AG04450 (cell line): ENCODE results near the gene CD46. TPM values are rescaled to one million over a fixed set of nuclear protein-coding genes. Genes with fewer than 3 reads are reported as not detected.
"Not testable (repeated sequence)": the region's sequence is repeated elsewhere in the genome, so short reads cannot be mapped to it uniquely, and the experiment has no call there.

Experiments
- CTCF ChIA-PET: fragments of 300-600, 350-600 bp; formaldehyde crosslinking; extraction: SDS; loops from one replicate; lab custom pipeline; 2022; ENCODE audit warnings: antibody characterized with exemption, inconsistent platforms; lab: Charles Lee
- POLR2A ChIA-PET: fragments of 350-600 bp; formaldehyde crosslinking; extraction: SDS; loops from one replicate; lab custom pipeline; 2021; ENCODE audit warnings: antibody characterized with exemption, inconsistent platforms; lab: Yijun Ruan, JAX
- DNase-seq: peaks from one replicate; pipeline ENCODE4 v3.0.0-alpha.2; 2011; ENCODE audit warnings: low read depth, low spot score
- H3K27ac ChIP-seq: one replicate; pipeline ENCODE4 v1.5.1; 2012; ENCODE audit warnings: low read depth, low read length, control low read depth
- H3K27me3 ChIP-seq: one replicate; pipeline ENCODE4 v1.6.0; 2012; ENCODE audit warnings: low read length; ENCODE audit not compliant: control insufficient read depth, insufficient read depth
- H3K4me3 ChIP-seq: 2 replicates; pipeline ENCODE4 v1.5.1; 2011; ENCODE audit warnings: mild to moderate bottlenecking, low read depth, low read length, control low read depth
- H3K9me3 ChIP-seq: 2 replicates; pipeline ENCODE4 v1.5.1; 2012; ENCODE audit warnings: low read length; ENCODE audit not compliant: control insufficient read depth, insufficient read depth
- polyA plus RNA-seq: library from polyadenylated mRNA; depleted of rRNA; stranded (reverse); fragments of >200 nt; gene quantifications from 2 replicates; pipeline ENCODE4 v1.2.3, GENCODE V29; 2011
- TF ChIP-seq, protein P1 (sequence below): IDR thresholded peaks from 2 replicates; pipeline ENCODE4 v1.5.1; 2011; ENCODE audit warnings: low read depth, low read length, control low read depth, inconsistent platforms

The CD46 gene
- polyA plus RNA-seq, 1 experiment = 148 TPM

DNA sequence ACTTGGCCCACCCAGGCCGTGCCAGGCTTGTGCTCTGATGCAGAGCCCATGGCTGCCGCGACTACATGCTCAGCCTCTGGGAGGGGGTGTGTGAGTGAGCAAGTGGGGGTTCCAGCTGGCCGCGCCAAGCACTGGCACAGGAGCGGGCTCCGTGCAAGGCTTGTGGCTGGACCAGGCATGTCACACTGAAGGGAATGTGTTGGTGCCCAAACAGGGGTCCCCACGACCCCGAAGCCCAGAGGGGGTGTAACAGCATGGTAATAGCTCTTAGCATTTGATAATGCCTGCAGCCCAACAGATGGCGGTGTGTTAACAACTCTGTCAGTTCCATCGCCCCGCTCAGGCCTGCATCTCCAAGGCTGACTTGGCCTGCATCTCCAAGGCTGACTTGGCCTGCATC lies 38.3 kb upstream of the CD46 start:
- no peaks in the 10 kb centered on the region for H3K27me3 ChIP-seq
- no peak for DNase-seq
- ChIA-PET POLR2A (no interaction called here), CTCF (no interaction called here)
- peaks cover 2% of the 10 kb centered on the region; the same call in 1 of the 2 replicates for H3K9me3 ChIP-seq
- H3K27ac ChIP-seq = no peak overlapping the region
- no peak overlapping the region for H3K4me3 ChIP-seq
- TF ChIP-seq, protein P1, sequence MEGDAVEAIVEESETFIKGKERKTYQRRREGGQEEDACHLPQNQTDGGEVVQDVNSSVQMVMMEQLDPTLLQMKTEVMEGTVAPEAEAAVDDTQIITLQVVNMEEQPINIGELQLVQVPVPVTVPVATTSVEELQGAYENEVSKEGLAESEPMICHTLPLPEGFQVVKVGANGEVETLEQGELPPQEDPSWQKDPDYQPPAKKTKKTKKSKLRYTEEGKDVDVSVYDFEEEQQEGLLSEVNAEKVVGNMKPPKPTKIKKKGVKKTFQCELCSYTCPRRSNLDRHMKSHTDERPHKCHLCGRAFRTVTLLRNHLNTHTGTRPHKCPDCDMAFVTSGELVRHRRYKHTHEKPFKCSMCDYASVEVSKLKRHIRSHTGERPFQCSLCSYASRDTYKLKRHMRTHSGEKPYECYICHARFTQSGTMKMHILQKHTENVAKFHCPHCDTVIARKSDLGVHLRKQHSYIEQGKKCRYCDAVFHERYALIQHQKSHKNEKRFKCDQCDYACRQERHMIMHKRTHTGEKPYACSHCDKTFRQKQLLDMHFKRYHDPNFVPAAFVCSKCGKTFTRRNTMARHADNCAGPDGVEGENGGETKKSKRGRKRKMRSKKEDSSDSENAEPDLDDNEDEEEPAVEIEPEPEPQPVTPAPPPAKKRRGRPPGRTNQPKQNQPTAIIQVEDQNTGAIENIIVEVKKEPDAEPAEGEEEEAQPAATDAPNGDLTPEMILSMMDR = no peak

DNA sequence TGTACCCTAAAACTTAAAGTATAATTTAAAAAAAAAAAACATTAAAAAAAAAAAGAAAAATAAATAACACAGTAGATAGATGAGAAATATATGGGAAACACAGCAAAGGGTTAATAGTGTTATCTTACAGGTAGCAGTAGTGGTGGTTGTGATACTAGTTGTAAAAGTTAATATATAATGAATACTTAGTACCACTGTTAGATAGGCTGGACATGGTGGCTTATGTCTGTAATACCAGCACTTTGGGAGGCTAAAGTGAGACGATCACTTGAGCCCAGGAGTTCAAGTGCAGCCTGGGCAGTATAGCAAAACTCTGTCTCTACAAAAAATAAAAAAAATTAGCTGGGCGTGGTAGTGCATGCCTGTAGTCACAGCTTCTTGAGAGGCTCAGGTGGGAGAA lies 32.6 kb upstream of the CD46 start:
- DNase-seq = no peak

DNA sequence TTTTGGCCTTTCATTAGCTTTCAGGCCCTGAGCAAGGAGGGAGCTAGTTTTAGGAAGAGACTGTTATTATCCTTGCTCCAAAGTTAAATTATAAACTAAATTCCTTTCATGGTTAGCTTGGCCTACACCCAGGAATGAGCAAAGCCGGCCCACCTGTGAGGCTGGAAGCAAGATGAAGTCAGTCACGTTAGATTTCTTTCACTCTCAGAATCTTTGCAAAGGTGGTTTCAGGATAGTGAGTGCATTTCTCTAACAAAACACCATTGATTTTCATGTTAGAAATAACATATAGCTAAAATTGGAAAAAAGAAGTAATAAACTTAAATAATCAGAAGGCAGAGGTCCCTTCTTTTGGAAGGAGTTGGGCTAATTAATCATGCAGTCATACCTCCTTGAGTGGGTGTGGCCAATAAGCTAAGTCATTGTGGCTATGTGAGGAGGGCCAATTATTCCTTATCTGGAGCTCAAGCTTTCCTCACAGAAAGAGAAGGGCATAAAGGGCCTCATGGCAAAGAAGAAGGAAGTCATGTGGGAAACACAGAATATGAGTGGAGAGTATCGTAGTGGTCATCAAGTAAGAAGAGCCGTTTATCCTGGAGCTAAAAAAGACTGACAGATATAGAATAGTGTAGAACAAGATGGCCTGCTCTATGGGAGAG lies 23.5 kb upstream of the CD46 start:
- DNase-seq, POLR2A ChIA-PET, H3K9me3 ChIP-seq, H3K4me3 ChIP-seq, CTCF ChIA-PET, H3K27me3 ChIP-seq, H3K27ac ChIP-seq: not testable (repeated sequence)

More for the DNA sequence above, 32.6 kb upstream of the CD46 start:
- H3K27me3 ChIP-seq = no peaks in the 10 kb centered on the region
- ChIA-PET CTCF (no interaction called here), POLR2A (no interaction called here)
- no peak overlapping the region for H3K27ac ChIP-seq
- H3K4me3 ChIP-seq = no peak overlapping the region
- TF ChIP-seq, protein P1 = no peak
- no peaks in the 10 kb centered on the region for H3K9me3 ChIP-seq

DNA sequence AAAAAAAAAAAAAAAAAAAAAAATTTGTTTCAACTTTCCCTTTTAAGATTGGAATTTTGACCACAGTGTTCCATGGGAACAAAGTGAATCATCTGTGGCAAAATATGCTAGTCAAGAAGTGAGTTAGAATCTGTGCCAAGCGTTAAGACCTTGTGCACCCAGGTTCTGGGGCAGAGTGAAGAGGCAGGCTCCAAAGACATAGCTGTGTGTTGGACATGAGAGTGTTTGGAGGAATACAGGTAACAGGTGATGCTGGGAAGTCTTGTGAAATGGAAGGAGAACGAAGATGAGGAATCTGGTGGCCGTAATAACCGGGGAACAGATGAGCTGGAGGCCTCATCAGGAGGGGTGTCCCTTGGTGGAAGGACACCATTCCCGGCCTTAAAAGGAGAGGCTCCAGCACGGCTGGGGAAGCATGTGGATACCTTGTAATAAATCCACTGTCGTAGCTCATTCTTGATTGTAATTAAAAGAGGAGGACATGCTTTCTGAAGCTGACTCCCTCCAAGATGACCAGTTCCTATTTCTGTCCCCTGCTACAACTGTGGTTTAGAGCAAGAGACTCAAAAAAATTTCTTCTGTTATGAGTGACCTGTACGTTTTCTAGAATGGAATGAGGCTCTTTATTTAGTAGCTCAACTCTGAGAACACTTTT lies 14.2 kb upstream of the CD46 start:
- H3K4me3 ChIP-seq, DNase-seq, H3K27me3 ChIP-seq, H3K27ac ChIP-seq, POLR2A ChIA-PET, H3K9me3 ChIP-seq: not testable (repeated sequence)
- CTCF ChIA-PET = interaction anchor here (0.5 to 0.8 kb wide), 2 partner anchors 87 to 117 kb away, joined by 3 read pairs; no protein-coding TSS in a partner anchor

DNA sequence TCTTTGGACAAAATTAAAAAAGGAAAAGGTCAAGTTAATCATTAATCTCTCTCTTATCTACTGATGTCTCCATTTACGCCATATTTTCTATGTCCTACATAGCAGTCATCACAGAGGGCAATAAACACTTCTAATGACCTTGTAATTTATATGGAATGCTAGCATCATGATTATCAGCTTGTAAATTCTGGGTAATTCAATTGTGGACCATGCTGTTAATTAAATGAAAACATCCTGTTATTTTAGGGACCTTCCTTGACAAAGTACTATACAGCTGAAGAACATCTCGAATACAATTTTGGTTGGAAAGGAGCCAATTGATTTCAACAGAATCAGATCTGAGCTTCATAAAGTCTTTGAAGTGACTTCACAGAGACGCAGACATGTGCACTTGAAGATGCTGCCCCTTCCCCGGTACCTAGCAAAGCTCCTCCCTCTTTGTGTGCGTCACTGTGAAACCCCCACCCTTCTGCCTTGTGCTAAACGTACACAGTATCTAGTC lies 13.6 kb upstream of the CD46 start:
- DNase-seq, H3K4me3 ChIP-seq, H3K27me3 ChIP-seq, POLR2A ChIA-PET, H3K27ac ChIP-seq, H3K9me3 ChIP-seq: not testable (repeated sequence)
- CTCF ChIA-PET = interaction anchor here (0.5 to 1.3 kb wide), 3 partner anchors 39 to 118 kb away, joined by 3 to 6 read pairs (median 3); no protein-coding TSS in a partner anchor

DNA sequence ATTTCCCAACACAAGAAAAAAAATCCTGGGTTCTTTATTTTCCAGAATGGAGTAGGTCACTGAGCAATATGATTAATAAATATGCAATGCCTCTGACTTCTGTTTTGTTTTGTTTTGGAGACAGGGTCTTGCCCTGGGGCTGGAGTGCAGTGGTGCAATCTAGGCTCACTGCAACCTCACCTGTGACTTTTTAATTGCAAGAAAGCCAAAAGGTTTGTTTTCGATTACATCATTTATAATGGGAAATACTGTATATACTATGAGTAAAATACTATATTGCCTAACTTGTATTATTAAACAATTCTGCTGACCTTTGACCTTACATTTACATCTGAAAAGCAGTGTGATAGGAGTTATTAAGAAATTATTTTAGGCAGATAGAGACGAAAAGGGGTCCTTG lies 11.6 kb upstream of the CD46 start:
- H3K27me3 ChIP-seq = no peaks in the 10 kb centered on the region
- no peak for DNase-seq
- CTCF ChIA-PET = no interaction called here
- H3K9me3 ChIP-seq = no peaks in the 10 kb centered on the region
- POLR2A ChIA-PET = no interaction called here
- no peak overlapping the region for H3K4me3 ChIP-seq
- TF ChIP-seq, protein P1 = no peak
- no peak overlapping the region for H3K27ac ChIP-seq
